H54 (cell line): Measurements from ENCODE around the gene VAMP5.
"Not testable (repeated sequence)": the region's sequence is repeated elsewhere in the genome, so short reads cannot be mapped to it uniquely, and the experiment has no call there.

Experiments used
- DNase-seq: peaks from one replicate; pipeline ENCODE4 v3.0.0; 2011; ENCODE audit warnings: low spot score, mixed read lengths; ENCODE audit not compliant: insufficient read length
- FAIRE-seq: peaks from 3 replicates; lab custom pipeline; 2011; peaks lifted over from hg19 to GRCh38; lab: Jason Lieb, UNC
- POLR2A ChIP-seq: IDR thresholded peaks from 2 replicates; pipeline ENCODE4 v1.6.1; 2011; ENCODE audit warnings: low read depth, mild to moderate bottlenecking, low read length

Gene VAMP5

GRCh38 chr2:85545780-85546240, 38.4 kb upstream of the VAMP5 start:
- FAIRE-seq: no peak
- DNase-seq: no peak
- no peak for TF ChIP-seq POLR2A

DNA sequence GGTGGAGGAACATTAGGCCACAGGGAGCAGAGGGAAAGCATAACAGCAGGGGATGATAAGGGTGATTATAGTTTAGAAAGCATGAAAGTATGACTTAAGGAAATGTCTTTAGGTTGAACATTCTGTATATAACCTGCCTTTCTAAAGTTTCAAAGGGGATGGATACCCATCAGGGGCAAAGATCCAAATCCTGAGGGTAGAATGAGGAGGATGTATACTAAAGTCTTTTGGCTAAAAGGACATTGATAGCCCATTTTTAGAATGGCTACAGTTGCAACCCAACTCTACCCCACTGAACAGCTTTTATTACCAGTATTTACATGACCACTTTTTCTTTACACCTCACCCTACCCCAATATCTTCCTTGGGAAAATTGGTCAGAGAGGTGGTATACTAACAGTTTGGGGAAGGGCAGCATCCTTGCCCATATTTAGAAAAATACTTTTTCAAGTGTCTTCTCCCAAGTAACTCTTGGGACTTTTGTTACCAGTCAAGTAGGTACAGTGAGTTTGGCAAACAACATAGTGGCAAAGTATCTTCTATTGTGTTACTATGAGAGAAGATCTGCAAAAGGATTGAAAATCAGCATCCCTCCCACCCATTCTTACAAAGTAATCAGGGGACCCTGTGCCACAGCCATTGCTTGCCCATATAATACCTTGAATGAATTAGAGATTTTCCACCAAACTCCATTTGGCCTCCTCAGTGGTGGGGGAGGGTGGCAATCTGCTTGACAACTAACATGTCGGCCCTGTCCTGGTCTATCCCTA, 37.0 kb upstream of the VAMP5 start:
- no peak for TF ChIP-seq POLR2A
- DNase-seq (no peak), FAIRE-seq (no peak)

DNA sequence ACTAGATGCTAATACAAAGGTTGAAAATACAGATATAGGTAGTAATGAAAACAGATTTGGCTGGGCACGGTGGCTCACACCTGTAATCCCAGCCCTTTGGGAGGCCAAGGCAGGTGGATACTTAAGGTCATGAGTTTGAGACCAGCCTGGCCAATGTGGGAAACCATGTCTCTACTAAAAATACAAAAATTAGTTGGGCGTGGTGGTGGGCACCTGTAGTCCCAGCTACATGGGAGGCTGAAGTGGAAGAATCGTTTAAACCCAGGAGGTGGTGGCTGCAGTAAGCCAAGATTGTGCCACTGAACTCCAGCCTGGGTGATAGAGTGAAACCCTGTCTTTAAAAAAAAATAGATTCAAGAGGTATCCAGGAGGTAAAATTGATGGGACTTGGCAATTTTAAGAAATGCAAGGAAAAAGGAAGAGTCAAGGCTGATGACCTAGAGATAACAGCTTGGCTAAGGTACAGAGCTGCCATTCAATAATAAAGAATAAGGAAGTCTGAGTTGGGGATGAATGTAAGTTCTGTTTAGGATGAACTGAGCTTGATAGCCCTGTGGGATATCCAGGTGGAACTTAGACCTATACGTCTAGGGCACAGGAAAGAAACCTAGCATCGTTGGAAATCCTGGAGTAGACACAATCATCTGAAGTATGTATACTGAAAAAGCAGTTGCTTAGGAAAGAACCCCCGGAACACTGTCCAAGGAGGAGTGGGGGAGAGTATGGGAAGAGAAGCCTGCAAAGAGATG, 36.2 kb upstream of the VAMP5 start:
- no peak for TF ChIP-seq POLR2A
- no peak for FAIRE-seq

DNA sequence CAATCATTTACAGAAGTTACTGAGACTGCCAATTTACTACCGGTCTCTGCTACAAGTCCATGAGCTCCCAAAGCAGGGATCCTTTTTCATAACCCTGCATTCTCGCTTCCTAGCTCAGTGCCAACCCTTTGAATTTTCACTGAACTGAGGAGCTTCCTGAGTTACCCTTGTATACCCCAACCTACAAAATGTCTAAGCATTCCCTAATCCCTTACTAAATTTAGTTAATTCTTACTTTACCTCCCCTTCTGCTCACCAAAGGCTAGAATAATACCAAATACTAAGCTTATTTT, 35.7 kb upstream of the VAMP5 start:
- TF ChIP-seq POLR2A: no peak
- FAIRE-seq (no peak), DNase-seq (no peak)

More for the DNA sequence above, 36.2 kb upstream of the VAMP5 start:
- DNase-seq: no peak

GRCh38 chr2:85549095-85549494, 35.1 kb upstream of the VAMP5 start:
- TF ChIP-seq POLR2A: no peak
- no peak for FAIRE-seq

DNA sequence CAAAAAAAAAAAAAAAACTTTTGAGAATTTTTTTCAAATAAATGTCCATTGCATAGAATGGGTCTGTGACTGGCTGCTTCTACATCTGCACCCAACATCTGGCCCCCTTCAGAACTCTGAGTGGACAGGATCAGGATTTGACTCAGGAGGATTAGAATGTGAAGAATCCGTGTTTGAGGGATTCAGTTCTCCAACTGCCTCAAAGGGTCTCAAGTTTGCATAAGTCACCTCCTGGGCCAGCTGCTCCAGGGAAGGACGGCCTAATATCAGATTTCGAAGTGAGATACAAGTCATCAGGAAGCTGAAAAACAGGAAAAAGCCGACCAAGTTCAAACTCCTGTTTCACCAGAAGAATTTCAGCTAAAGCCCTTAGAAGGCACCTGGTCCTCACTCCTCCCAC, 34.4 kb upstream of the VAMP5 start:
- FAIRE-seq (peak; percentile 70), DNase-seq (no peak)
- no peak for TF ChIP-seq POLR2A

More at GRCh38 chr2:85549095-85549494, 35.1 kb upstream of the VAMP5 start:
- DNase-seq: no peak

DNA sequence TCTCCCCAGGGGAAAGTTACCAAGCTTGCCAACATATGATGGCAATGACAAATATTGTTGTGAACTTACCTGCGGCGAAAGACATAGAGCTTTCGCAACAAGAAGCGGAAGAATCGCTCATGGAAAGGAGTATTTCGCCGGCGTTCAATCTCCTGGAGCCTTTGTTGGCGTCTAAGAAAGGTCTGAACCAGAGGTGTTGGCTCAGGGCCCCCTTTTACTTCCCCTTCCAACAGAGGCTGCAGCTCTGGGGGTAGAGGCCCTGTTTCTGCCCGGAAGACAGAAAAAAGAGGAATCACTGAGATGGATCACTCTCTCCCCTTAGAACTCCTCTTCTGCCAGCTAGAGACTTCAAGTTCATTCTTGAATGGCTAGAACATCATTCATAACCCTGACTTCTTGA, 33.7 kb upstream of the VAMP5 start:
- TF ChIP-seq POLR2A: no peak
- DNase-seq: no peak
- no peak for FAIRE-seq

DNA sequence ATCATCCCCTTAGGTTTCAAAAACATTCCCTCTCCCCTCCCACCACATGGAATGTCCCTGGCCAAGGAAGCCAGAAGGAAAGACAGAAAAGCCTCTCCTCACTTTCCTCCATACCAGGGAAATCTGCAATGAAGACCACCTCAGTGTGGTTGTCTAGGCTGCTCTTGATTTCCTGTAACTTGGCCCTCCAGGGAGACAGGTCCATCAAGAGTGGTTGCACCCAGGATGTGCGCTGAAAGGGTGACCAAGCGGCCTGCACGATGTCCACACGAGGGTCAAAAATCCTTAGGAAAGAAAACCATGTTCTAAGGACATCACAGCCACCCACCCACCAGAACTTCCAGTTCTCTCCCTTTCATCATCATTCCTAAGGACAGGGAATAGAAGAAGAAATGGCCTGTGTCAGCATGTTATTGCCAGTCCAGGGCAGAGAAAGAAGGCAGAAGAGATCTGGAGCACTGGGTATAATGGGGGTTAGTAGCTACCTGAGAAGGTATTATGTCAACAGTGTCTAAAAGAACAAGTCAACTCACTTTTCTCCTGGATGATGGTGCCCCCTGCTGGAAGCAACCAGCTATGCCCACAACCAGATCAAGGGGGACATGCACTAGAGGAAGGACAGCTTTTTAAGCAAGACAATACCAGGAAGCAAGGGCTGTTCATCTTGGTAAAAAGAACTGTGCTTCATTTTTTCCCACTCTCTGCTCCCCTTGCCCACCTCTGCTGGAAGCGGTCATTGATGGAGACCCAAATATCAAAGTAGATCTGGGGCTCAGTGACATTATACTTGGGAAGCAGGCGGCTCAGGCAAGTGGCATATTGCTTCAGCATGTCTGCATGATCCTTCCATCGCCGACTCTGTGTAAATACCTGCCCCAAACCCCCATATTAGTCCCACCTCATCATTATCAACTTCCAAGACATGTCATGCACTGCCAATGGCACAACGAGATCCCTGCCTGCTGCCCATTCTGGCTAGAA, 32.2 kb upstream of the VAMP5 start:
- FAIRE-seq (peak; percentile 71), DNase-seq (no peak)
- no peak for TF ChIP-seq POLR2A

- no peak for TF ChIP-seq POLR2A
- no peak for FAIRE-seq
Observed at GRCh38 chr2:85553184-85553583, 31.0 kb upstream of the VAMP5 start.

DNA sequence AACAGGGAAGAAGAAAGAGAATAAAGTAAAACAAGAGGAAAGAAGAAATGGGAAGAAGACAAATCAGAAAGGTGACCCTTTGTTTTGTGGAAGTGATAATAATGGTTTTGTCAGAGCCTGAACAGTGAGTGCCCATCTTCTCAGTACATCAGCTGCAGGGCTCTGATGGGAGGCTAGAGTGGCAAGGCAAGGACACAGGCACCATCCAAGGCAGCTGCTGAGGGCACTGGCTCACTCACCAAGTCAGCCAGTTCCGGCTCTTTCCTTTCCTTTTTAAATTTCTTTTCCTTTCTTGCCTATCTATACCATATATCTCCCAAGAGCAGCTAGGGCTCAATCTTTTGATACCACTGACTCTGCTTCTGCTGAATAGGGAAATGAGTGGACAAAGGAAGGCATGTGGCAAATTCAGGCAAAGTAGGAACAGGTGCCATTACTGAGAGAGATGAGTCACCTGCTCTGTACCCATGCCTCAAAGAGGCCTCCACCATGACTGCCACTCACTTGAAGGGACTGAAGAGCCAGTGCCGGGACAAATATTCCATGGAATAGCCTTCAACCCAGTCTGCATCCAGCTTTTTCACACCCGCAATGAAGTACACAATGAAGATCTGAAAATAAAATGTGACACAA, 29.1 kb upstream of the VAMP5 start:
- no peak for DNase-seq
- no peak for FAIRE-seq
- TF ChIP-seq POLR2A: no peak

More at GRCh38 chr2:85553184-85553583, 31.0 kb upstream of the VAMP5 start:
- DNase-seq: no peak

DNA sequence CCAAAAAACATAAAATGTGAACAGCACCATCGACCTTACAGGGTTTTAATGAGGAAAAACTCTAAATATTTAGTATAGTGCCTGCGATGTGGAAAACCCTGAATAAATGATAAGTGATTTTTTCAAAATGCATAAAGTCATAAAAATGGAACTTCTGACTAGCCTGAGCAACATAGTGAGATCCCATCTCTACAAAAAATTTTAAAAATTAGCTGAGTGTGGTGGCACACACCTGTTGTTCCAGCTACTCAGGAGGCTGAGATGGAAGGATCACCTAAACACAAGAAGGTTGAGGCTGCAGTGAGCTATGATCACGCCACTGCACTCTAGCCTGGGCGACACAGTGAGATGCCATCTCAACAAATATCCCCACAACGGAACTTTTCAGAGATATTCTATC, 27.1 kb upstream of the VAMP5 start:
- no peak for TF ChIP-seq POLR2A
- FAIRE-seq: no peak
- no peak for DNase-seq

GRCh38 chr2:85558160-85558559, 26.1 kb upstream of the VAMP5 start:
- no peak for TF ChIP-seq POLR2A
- no peak for FAIRE-seq

GRCh38 chr2:85560403-85560726, 23.9 kb upstream of the VAMP5 start:
- DNase-seq, FAIRE-seq: not testable (repeated sequence)

More at GRCh38 chr2:85558160-85558559, 26.1 kb upstream of the VAMP5 start:
- DNase-seq: no peak
